ENCODE results near the gene EFHD2.
"Not testable (repeated sequence)": the region's sequence is repeated elsewhere in the genome, so short reads cannot be mapped to it uniquely, and the experiment has no call there.

The EFHD2 gene

GRCh38 chr1:15465674-15466073 lies 56.0 kb downstream of the EFHD2 start:
- POLR2A ChIA-PET (ENCODE audit: low non-redundant PET) = no interaction called here
- CTCF ChIA-PET = interaction anchor here (0.7 kb wide), 1 partner anchor 292 kb away, joined by 5 read pairs; no protein-coding TSS in a partner anchor
- no peak for DNase-seq (ENCODE audit: low spot score)
- TF ChIP-seq CTCF (conservative IDR thresholded peaks at IDR 0.05; ENCODE audit: low read depth) = no peak
- H3K27ac ChIP-seq = no peak overlapping the region

GRCh38 chr1:15466955-15467625 lies 57.4 kb downstream of the EFHD2 start:
- DNase-seq (ENCODE audit: low spot score); POLR2A ChIA-PET (ENCODE audit: low non-redundant PET); H3K27ac ChIP-seq: not testable (repeated sequence)
- CTCF ChIA-PET = interaction anchor here (0.6 to 0.7 kb wide), 2 partner anchors 23 to 104 kb away, joined by 3 to 5 read pairs; no protein-coding TSS in a partner anchor

DNA sequence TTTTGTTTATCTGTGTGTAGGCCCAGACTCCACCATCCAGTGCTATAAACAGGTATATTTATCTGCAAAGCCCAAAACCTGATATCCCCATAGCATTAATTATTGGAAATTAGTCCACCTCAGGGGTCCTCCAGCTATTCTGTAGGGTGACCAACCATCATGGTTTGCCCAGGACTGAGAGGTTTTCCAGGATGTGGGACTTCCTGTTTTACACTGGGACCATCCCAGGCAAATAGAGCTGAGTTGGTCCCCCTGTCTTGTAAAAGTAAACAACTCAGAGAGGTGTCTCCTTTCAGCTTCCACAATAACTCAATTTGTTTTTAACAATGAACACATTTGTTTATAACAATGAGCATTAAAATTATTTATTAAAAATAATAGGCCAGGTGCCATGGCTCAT lies 58.5 kb downstream of the EFHD2 start:
- POLR2A ChIA-PET (ENCODE audit: low non-redundant PET) = no interaction called here
- no peak for DNase-seq (ENCODE audit: low spot score)
- CTCF ChIA-PET = interaction anchor here (0.7 kb wide), 1 partner anchor 103 kb away, joined by 5 read pairs; no protein-coding TSS in a partner anchor
- TF ChIP-seq CTCF (conservative IDR thresholded peaks at IDR 0.05; ENCODE audit: low read depth) = no peak
- no peak overlapping the region for H3K27ac ChIP-seq

DNA sequence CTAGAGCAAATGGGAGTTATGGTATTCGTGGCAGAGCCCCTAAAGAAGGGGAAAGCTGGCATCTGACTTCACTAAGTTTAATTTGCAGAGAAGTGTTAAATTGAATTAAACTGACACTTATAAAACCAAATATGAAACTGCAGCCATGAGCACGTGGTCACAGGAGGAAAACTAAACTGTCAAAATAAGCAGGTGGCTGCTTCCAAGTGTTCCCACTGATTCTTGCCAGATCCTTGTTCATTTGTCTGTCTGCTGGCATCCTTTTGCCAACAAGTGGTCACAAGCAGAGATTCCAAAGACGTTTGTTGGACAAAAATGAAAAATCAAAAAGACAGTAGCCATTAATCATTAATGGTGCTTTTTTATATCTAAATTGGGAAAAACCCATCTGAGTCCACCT lies 59.7 kb downstream of the EFHD2 start:
- POLR2A ChIA-PET (ENCODE audit: low non-redundant PET) = no interaction called here
- no peak overlapping the region for H3K27ac ChIP-seq
- CTCF ChIA-PET = no interaction called here
- TF ChIP-seq CTCF (conservative IDR thresholded peaks at IDR 0.05; ENCODE audit: low read depth) = no peak
- no peak for DNase-seq (ENCODE audit: low spot score)

GRCh38 chr1:15469821-15470448 lies 60.2 kb downstream of the EFHD2 start:
- DNase-seq (ENCODE audit: low spot score); CTCF ChIA-PET; POLR2A ChIA-PET (ENCODE audit: low non-redundant PET); H3K27ac ChIP-seq: not testable (repeated sequence)

GRCh38 chr1:15471067-15471466 lies 61.4 kb downstream of the EFHD2 start:
- POLR2A ChIA-PET (ENCODE audit: low non-redundant PET); DNase-seq (ENCODE audit: low spot score); H3K27ac ChIP-seq: not testable (repeated sequence)
- CTCF ChIA-PET = interaction anchor here (0.7 kb wide), 1 partner anchor 315 kb away, joined by 3 read pairs; no protein-coding TSS in a partner anchor

GRCh38 chr1:15471723-15472122 lies 62.0 kb downstream of the EFHD2 start:
- CTCF ChIA-PET = interaction anchor here (0.8 kb wide), 1 partner anchor 20 kb away, joined by 3 read pairs; no protein-coding TSS in a partner anchor
- H3K27ac ChIP-seq; DNase-seq (ENCODE audit: low spot score); POLR2A ChIA-PET (ENCODE audit: low non-redundant PET): not testable (repeated sequence)

DNA sequence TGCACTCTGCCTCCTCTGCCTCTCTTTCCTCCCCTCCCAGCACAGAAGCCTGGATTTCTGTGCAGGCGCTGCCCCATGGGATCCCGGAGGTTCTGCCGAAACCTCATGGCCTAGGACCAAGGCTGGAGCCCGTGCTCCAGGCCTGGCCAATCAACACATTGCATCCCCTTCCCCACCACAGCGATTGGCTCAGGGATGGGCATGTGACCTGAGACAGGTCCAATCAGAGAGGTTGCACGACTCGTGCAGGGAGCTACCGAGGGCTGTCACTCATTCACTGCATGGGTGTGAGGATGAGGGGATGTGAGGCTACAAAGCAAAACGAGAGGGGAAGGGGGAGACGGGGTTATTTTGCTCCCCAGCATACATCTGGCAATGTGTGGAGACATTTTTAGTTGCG lies 62.9 kb downstream of the EFHD2 start:
- H3K27ac ChIP-seq = no peak overlapping the region
- POLR2A ChIA-PET (ENCODE audit: low non-redundant PET) = interaction anchor here (0.5 kb wide), 1 partner anchor 22 kb away, joined by 5 read pairs; no protein-coding TSS in a partner anchor
- no peak for TF ChIP-seq CTCF (conservative IDR thresholded peaks at IDR 0.05; ENCODE audit: low read depth)
- CTCF ChIA-PET = no interaction called here
- no peak for DNase-seq (ENCODE audit: low spot score)
